ENCODE results near the gene NUF2. TPM values are rescaled to one million over a fixed set of nuclear protein-coding genes. Genes with fewer than 3 reads are reported as not detected.

NUF2 gene
- total RNA-seq, 1 experiment from 2014 or later, result 30.7 TPM

DNA sequence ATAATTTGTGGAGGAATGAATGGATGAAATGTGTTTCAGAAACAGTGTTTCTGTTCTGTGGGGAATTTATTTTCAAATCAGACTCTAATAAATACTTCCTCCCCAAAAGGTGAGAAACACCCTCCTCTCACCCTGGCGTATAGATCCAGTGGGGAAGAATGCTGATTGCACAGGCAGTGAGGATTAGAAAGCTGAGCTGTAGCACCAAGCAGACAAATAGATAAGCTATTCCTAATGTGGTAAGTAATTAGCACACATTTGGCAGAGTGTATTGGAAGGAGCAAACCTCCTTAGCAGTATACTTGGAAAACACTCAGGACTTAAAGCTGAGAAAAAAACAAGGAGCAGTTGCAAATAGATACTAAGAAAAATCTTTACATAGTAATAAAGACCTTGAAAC lies 50.8 kb downstream of the NUF2 start:
- H2BK120ac ChIP-seq (ENCODE audit: low read depth, low read length, poor library complexity, severe bottlenecking), result no peak overlapping the region
- H3K18ac ChIP-seq (ENCODE audit: insufficient read length, low read depth, low read length), result no peak overlapping the region

More for the DNA sequence above, 50.8 kb downstream of the NUF2 start:
- no peaks in the 10 kb centered on the region for H3K79me2 ChIP-seq (ENCODE audit: insufficient read depth, low read length)
- H3K23ac ChIP-seq (ENCODE audit: insufficient read length, low read depth, low read length), result no peak overlapping the region
- no peaks in the 10 kb centered on the region for H3K23me2 ChIP-seq (ENCODE audit: insufficient read length, low read depth, low read length, poor library complexity, severe bottlenecking)
- H2BK20ac ChIP-seq (ENCODE audit: low read depth, low read length, poor library complexity, severe bottlenecking), result no peak overlapping the region
- H4K20me1 ChIP-seq (ENCODE audit: control insufficient read depth, insufficient read depth, insufficient read length), result no peaks in the 10 kb centered on the region
- H3T11ph ChIP-seq (ENCODE audit: low read length), result no peak overlapping the region
- Mint-ChIP-seq H3K27ac (no peak overlapping the region), H3K27me3 (ENCODE audit: low read depth) (no peaks in the 10 kb centered on the region), H3K36me3 (ENCODE audit: insufficient read depth in 1 of 3, low read depth in 3 of 3) (peaks cover 0 to 2% (median 0%) of the 10 kb centered on the region in 3 experiments; a peak in 1 of 7 replicates), H3K9me3 (peaks cover 0 to 5% of the 10 kb centered on the region in 2 experiments; a peak in 1 of 5 replicates), H3K4me1 (peaks cover under 1 to 4% of the 10 kb centered on the region in 2 experiments; a peak in 3 of 4 replicates), H3K4me3 (no peak overlapping the region)
- no peak overlapping the region for H2BK15ac ChIP-seq (ENCODE audit: low read depth, low read length)
- TF ChIP-seq, protein P1, sequence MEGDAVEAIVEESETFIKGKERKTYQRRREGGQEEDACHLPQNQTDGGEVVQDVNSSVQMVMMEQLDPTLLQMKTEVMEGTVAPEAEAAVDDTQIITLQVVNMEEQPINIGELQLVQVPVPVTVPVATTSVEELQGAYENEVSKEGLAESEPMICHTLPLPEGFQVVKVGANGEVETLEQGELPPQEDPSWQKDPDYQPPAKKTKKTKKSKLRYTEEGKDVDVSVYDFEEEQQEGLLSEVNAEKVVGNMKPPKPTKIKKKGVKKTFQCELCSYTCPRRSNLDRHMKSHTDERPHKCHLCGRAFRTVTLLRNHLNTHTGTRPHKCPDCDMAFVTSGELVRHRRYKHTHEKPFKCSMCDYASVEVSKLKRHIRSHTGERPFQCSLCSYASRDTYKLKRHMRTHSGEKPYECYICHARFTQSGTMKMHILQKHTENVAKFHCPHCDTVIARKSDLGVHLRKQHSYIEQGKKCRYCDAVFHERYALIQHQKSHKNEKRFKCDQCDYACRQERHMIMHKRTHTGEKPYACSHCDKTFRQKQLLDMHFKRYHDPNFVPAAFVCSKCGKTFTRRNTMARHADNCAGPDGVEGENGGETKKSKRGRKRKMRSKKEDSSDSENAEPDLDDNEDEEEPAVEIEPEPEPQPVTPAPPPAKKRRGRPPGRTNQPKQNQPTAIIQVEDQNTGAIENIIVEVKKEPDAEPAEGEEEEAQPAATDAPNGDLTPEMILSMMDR (conservative IDR thresholded peaks at IDR 0.05), result no peak
- H3K27me3 ChIP-seq (ENCODE audit: insufficient read depth, low read length), result no peaks in the 10 kb centered on the region
- H3K4ac ChIP-seq (ENCODE audit: low read depth, low read length), result no peak overlapping the region
- no peak overlapping the region for H2AK5ac ChIP-seq (ENCODE audit: insufficient read length, low read length)
- no peak overlapping the region for H2BK12ac ChIP-seq (ENCODE audit: insufficient read length, low read depth, low read length)
- H3K9ac ChIP-seq (ENCODE audit: extremely low read depth, insufficient read length, low read length), result no peak overlapping the region
- no peak overlapping the region for H3K27ac ChIP-seq (ENCODE audit: insufficient read length, low read depth, low read length)
- no peak overlapping the region for H2AFZ ChIP-seq (ENCODE audit: low read length)
- no peak overlapping the region for H3K14ac ChIP-seq (ENCODE audit: insufficient read depth, low read length)
- no peak overlapping the region for H2BK5ac ChIP-seq (ENCODE audit: insufficient read length, low read length)
- H3K9me3 ChIP-seq (ENCODE audit: control insufficient read depth, low read depth, low read length), result no peaks in the 10 kb centered on the region
- H3K79me1 ChIP-seq (ENCODE audit: insufficient read depth, low read depth, low read length, poor library complexity, severe bottlenecking), result no peaks in the 10 kb centered on the region
- H4K8ac ChIP-seq (replicated peaks; ENCODE audit: insufficient read length, low read depth, low read length), result no peak overlapping the region
- no peak overlapping the region for H4K5ac ChIP-seq (ENCODE audit: insufficient read length, low read depth, low read length)
- no CpG with 5 or more reads among the region's 1 CpG for WGBS (ENCODE audit: extremely low coverage, insufficient read length, low lambda C conversion rate)
- no peak overlapping the region for H3K4me2 ChIP-seq (ENCODE audit: insufficient read depth, insufficient read length, low read length)
- DNase-seq, result no peak
- no peaks in the 10 kb centered on the region for H3K4me1 ChIP-seq (ENCODE audit: insufficient read depth, low read length)
- no peak overlapping the region for H3K56ac ChIP-seq (ENCODE audit: insufficient read length, low read depth, low read length)
- no peak overlapping the region for H4K91ac ChIP-seq (ENCODE audit: insufficient read length, low read depth, low read length)

Data from H9 (cell line).